ENCODE measurements around the gene MAML3.

Gene MAML3

DNA sequence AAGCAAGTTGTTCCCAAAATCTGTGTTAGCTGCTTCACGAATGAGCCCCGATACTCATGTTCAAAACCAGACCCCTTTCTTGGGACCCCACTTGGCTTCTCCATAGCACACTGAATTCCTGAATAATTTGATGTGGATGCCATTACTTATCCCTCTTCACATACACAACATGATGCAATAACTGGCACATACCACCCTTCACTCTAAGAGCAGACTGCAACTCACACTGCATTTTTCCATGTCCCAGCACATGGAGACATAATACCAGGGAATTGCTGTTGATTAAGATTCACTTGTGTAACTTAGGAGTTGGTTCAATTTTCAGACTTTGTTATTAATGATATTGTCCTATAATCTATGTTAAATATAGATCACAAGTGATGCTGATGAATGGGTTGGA is 213.4 kb downstream of the MAML3 start:
- DNase-seq (ENCODE audit: low read depth): no peak
- no peak overlapping the region for H3K4me3 ChIP-seq (replicated peaks; ENCODE audit: low read depth, low read length)
- no peak for TF ChIP-seq CTCF (IDR thresholded peaks at IDR 0.05; ENCODE audit: low read length, missing control alignments)

- no peak for DNase-seq (ENCODE audit: low read depth)
- TF ChIP-seq CTCF (IDR thresholded peaks at IDR 0.05; ENCODE audit: low read length, missing control alignments): no peak
- H3K4me3 ChIP-seq (replicated peaks; ENCODE audit: low read depth, low read length): no peak overlapping the region
Measured at GRCh38 chr4:139938414-139938813, 215.6 kb downstream of the MAML3 start.

DNA sequence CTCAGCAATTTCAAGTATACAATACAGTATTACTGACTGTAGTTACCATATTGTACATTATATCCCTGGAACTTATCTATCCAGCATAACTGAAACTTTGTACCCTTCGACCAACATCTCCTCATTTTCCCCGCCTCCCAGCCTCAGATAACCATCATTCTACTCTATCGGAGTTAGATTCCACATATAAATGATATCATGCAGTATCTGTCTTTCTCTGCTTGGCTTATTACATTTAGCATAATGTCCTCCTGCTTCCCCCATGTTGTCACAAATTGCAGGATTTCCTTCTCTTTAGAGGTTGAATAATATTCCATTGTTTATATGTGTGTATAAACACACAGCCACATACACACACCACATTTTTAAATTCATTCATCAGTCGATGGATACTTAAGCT is 218.1 kb downstream of the MAML3 start:
- no peak for TF ChIP-seq CTCF (IDR thresholded peaks at IDR 0.05; ENCODE audit: low read length, missing control alignments)

DNA sequence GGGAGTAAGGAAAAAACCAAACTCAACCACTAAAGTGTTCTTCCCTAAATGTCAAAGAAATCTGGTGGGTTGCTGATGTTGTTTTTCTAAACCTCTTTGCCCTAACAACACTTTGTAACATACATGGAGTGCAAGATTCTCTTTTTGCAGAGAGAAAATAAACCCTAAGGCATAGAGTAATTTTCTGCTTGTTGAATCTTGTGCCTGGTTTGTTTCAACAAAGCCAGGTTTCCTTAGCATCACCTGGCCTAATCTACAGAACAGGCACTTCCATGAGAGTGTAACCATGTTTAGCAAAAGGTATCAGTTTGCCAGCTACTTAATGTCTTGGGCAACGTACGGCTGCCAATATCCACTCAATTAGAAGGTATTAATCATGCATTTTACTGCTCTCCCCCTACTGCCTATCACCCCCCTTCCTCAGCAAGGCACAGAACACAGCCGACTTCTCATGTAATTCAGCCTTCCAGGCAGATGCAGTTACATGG is 219.2 kb downstream of the MAML3 start:
- no peak for DNase-seq (ENCODE audit: low read depth)

More for the DNA sequence above, 218.1 kb downstream of the MAML3 start:
- no peak for DNase-seq (ENCODE audit: low read depth)
- no peak overlapping the region for H3K4me3 ChIP-seq (replicated peaks; ENCODE audit: low read depth, low read length)

GRCh38 chr4:139934057-139934707 is 219.8 kb downstream of the MAML3 start:
- TF ChIP-seq CTCF (IDR thresholded peaks at IDR 0.05; ENCODE audit: low read length, missing control alignments): no peak
- H3K4me3 ChIP-seq (replicated peaks; ENCODE audit: low read depth, low read length): no peak overlapping the region
- DNase-seq (ENCODE audit: low read depth): no peak

More for the DNA sequence above, 219.2 kb downstream of the MAML3 start:
- no peak overlapping the region for H3K4me3 ChIP-seq (replicated peaks; ENCODE audit: low read depth, low read length)
- TF ChIP-seq CTCF (IDR thresholded peaks at IDR 0.05; ENCODE audit: low read length, missing control alignments): no peak

- no peak for DNase-seq (ENCODE audit: low read depth)
- no peak overlapping the region for H3K4me3 ChIP-seq (replicated peaks; ENCODE audit: low read depth, low read length)
- no peak for TF ChIP-seq CTCF (IDR thresholded peaks at IDR 0.05; ENCODE audit: low read length, missing control alignments)
Measured at GRCh38 chr4:139933541-139933940, 220.4 kb downstream of the MAML3 start.

GRCh38 chr4:139933104-139933503 is 220.9 kb downstream of the MAML3 start:
- DNase-seq (ENCODE audit: low read depth): no peak
- TF ChIP-seq CTCF (IDR thresholded peaks at IDR 0.05; ENCODE audit: low read length, missing control alignments): no peak
- no peak overlapping the region for H3K4me3 ChIP-seq (replicated peaks; ENCODE audit: low read depth, low read length)
